NT2/D1 (cell line): Measurements from ENCODE around the gene LLPH.
A peak's percentile ranks its signal among the peaks of the same experiment; 100 is the strongest.

Source experiments
- DNase-seq: peaks from one replicate; pipeline ENCODE4 v3.0.0-alpha.2; 2011; ENCODE audit warnings: low read depth, low spot score
- H3K27me3 ChIP-seq: 2 replicates; pipeline ENCODE4 v1.6.0; 2011; ENCODE audit warnings: mild to moderate bottlenecking; ENCODE audit not compliant: insufficient read length, insufficient read depth
- H3K36me3 ChIP-seq: 2 replicates; pipeline ENCODE4 v1.6.1; 2011; ENCODE audit warnings: mild to moderate bottlenecking, low read length, mixed read lengths; ENCODE audit not compliant: insufficient read depth, insufficient read length
- H3K4me1 ChIP-seq: 2 replicates; pipeline ENCODE4 v1.5.1; 2011; ENCODE audit not compliant: insufficient read depth, insufficient read length
- H3K4me3 ChIP-seq: 2 replicates; pipeline ENCODE4 v1.5.1; 2011; ENCODE audit warnings: low read depth; ENCODE audit not compliant: insufficient read length
- H3K9ac ChIP-seq: 2 replicates; pipeline ENCODE4 v1.6.0; 2011; ENCODE audit warnings: low read depth; ENCODE audit not compliant: insufficient read length
- H3K9me3 ChIP-seq: 2 replicates; pipeline ENCODE4 v1.5.1; 2011; ENCODE audit warnings: mild to moderate bottlenecking, low read length; ENCODE audit not compliant: insufficient read depth
- SUZ12 ChIP-seq: IDR thresholded peaks from 2 replicates; pipeline ENCODE4 v1.6.1; 2011; ENCODE audit not compliant: insufficient read length, insufficient read depth; ENCODE audit errors: extremely low read depth
- YY1 ChIP-seq: IDR thresholded peaks from 2 replicates; pipeline ENCODE4 v1.6.1; 2011; ENCODE audit not compliant: insufficient read length, insufficient read depth
- ZNF274 ChIP-seq: IDR thresholded peaks from 2 replicates; pipeline ENCODE4 v1.6.1; 2011; ENCODE audit warnings: mild to moderate bottlenecking, low read depth, low read length

Gene LLPH

GRCh38 chr12:66113471-66113870 is 17.1 kb downstream of the LLPH start:
- DNase-seq = no peak
- H3K4me3 ChIP-seq = no peak overlapping the region
- TF ChIP-seq ZNF274 (no peak), SUZ12 (no peak), YY1 (no peak)
- H3K27me3 ChIP-seq = no peaks in the 10 kb centered on the region
- H3K9ac ChIP-seq = no peak overlapping the region
- H3K36me3 ChIP-seq = no peaks in the 10 kb centered on the region
- no peaks in the 10 kb centered on the region for H3K9me3 ChIP-seq
- H3K4me1 ChIP-seq = no peaks in the 10 kb centered on the region

- Histone ChIP-seq H3K9ac (no peak overlapping the region), H3K4me3 (no peak overlapping the region), H3K9me3 (no peaks in the 10 kb centered on the region), H3K4me1 (no peaks in the 10 kb centered on the region), H3K36me3 (no peaks in the 10 kb centered on the region), H3K27me3 (no peaks in the 10 kb centered on the region)
- no peak for DNase-seq
- TF ChIP-seq ZNF274 = no peak
- no peak for TF ChIP-seq YY1
- no peak for TF ChIP-seq SUZ12
Measured at GRCh38 chr12:66111605-66112004, 18.9 kb downstream of the LLPH start.

- H3K4me3 ChIP-seq = no peak overlapping the region
- H3K36me3 ChIP-seq = no peaks in the 10 kb centered on the region
- H3K9ac ChIP-seq = no peak overlapping the region
- H3K4me1 ChIP-seq = no peaks in the 10 kb centered on the region
- H3K27me3 ChIP-seq = no peaks in the 10 kb centered on the region
- TF ChIP-seq ZNF274 (no peak), YY1 (no peak), SUZ12 (no peak)
- H3K9me3 ChIP-seq = no peaks in the 10 kb centered on the region
- DNase-seq = no peak
Measured at GRCh38 chr12:66109056-66109455, 21.5 kb downstream of the LLPH start.

GRCh38 chr12:66108386-66108785 is 22.2 kb downstream of the LLPH start:
- no peak overlapping the region for H3K9ac ChIP-seq
- no peak for TF ChIP-seq SUZ12
- no peak for TF ChIP-seq YY1
- no peak for TF ChIP-seq ZNF274
- no peaks in the 10 kb centered on the region for H3K9me3 ChIP-seq
- H3K27me3 ChIP-seq = no peaks in the 10 kb centered on the region
- H3K4me3 ChIP-seq = no peak overlapping the region
- no peaks in the 10 kb centered on the region for H3K4me1 ChIP-seq
- DNase-seq = no peak
- H3K36me3 ChIP-seq = no peaks in the 10 kb centered on the region

GRCh38 chr12:66107451-66107915 is 23.1 kb downstream of the LLPH start:
- no peaks in the 10 kb centered on the region for H3K36me3 ChIP-seq
- peak; percentile 89 for DNase-seq
- no peak for TF ChIP-seq YY1
- TF ChIP-seq ZNF274 = no peak
- no peak for TF ChIP-seq SUZ12
- no peak overlapping the region for H3K4me3 ChIP-seq
- no peaks in the 10 kb centered on the region for H3K9me3 ChIP-seq
- no peak overlapping the region for H3K9ac ChIP-seq
- no peaks in the 10 kb centered on the region for H3K4me1 ChIP-seq
- no peaks in the 10 kb centered on the region for H3K27me3 ChIP-seq

- Histone ChIP-seq H3K4me3 (no peak overlapping the region), H3K27me3 (no peaks in the 10 kb centered on the region), H3K36me3 (no peaks in the 10 kb centered on the region), H3K4me1 (no peaks in the 10 kb centered on the region), H3K9me3 (peaks cover 11% of the 10 kb centered on the region; the same call in 1 of the 2 replicates), H3K9ac (no peak overlapping the region)
- DNase-seq = no peak
- TF ChIP-seq YY1 (no peak), SUZ12 (no peak), ZNF274 (no peak)
Measured at GRCh38 chr12:66103016-66103913, 27.3 kb downstream of the LLPH start.

GRCh38 chr12:66092559-66093269 is 37.8 kb downstream of the LLPH start:
- TF ChIP-seq SUZ12 (no peak), ZNF274 (no peak), YY1 (no peak)
- Histone ChIP-seq H3K9me3 (no peaks in the 10 kb centered on the region), H3K4me3 (no peak overlapping the region), H3K4me1 (no peaks in the 10 kb centered on the region), H3K36me3 (no peaks in the 10 kb centered on the region), H3K9ac (no peak overlapping the region), H3K27me3 (no peaks in the 10 kb centered on the region)
- DNase-seq = no peak
